HepG2 (cell line): Measurements from ENCODE around the gene AGPAT3. TPM values are rescaled to one million over a fixed set of nuclear protein-coding genes. Genes with fewer than 3 reads are reported as not detected.
A peak's percentile ranks its signal among the peaks of the same experiment; 100 is the strongest.

Source experiments
- ATF2 ChIP-seq: sonication (generic); formaldehyde crosslinking; IDR thresholded peaks from 2 replicates; pipeline ENCODE4 v1.4.0; 2020; ENCODE audit warnings: missing genetic modification reagents
- FLYWCH1 ChIP-seq: sonication (generic); formaldehyde crosslinking; IDR thresholded peaks from 2 replicates; pipeline ENCODE4 v1.8.1; 2023; ENCODE audit warnings: mild to moderate bottlenecking, missing genetic modification reagents
- FOXK1 ChIP-seq: sonication (generic); formaldehyde crosslinking; IDR thresholded peaks from 2 replicates; pipeline ENCODE4 v1.4.0; 2020; ENCODE audit warnings: low read depth, missing genetic modification reagents, borderline replicate concordance
- HIVEP1 ChIP-seq: sonication (generic); formaldehyde crosslinking; IDR thresholded peaks from 2 replicates; pipeline ENCODE4 v1.4.0; 2020; ENCODE audit warnings: mild to moderate bottlenecking, missing genetic modification reagents
- MLXIP ChIP-seq: sonication (generic); formaldehyde crosslinking; IDR thresholded peaks from 2 replicates; pipeline ENCODE4 v1.9.0; 2021; ENCODE audit warnings: missing genetic modification reagents, borderline replicate concordance
- POGZ ChIP-seq: sonication (generic); formaldehyde crosslinking; IDR thresholded peaks from 2 replicates; pipeline ENCODE4 v1.4.0; 2020; ENCODE audit warnings: mild to moderate bottlenecking, missing genetic modification reagents
- POLR2AphosphoS2 ChIP-seq: IDR thresholded peaks from 2 replicates; pipeline ENCODE4 v1.6.1; 2011; ENCODE audit warnings: low read depth, low read length, improper control_type of control experiment
- ZHX2 ChIP-seq, 2 experiments: sonication (generic) in 1 of 2; formaldehyde crosslinking in 1 of 2; IDR thresholded peaks; 2 replicates each; pipeline versions ENCODE4 v1.6.1 to v1.9.0; 2014 to 2022; ENCODE audit warnings: antibody characterized with exemption in 1 of 2, borderline replicate concordance in 1 of 2, inconsistent platforms in 1 of 2, low read depth in 1 of 2, missing genetic modification reagents in 1 of 2
- ZNF18 ChIP-seq: sonication (generic); formaldehyde crosslinking; IDR thresholded peaks from 2 replicates; pipeline ENCODE4 v1.8.0; 2022; ENCODE audit warnings: mild to moderate bottlenecking, missing genetic modification reagents; ENCODE audit not compliant: insufficient replicate concordance
- ZNF33B ChIP-seq: sonication (generic); formaldehyde crosslinking; IDR thresholded peaks from 2 replicates; pipeline ENCODE4 v1.5.1; 2020; ENCODE audit warnings: mild to moderate bottlenecking, missing genetic modification reagents
- ZNF891 ChIP-seq: sonication (generic); formaldehyde crosslinking; IDR thresholded peaks from 2 replicates; pipeline ENCODE4 v1.5.0; 2020; ENCODE audit warnings: mild to moderate bottlenecking, missing genetic modification reagents
- polyA plus RNA-seq, 8 experiments: library from polyadenylated mRNA; depleted of rRNA in 3 of 8; stranded (reverse) in 7 of 8; unstranded in 1 of 8; fragments of >200 nt; fragmentation: Illumina TruSeq in 4 of 8; extraction: Trizol in 4 of 8; gene quantifications; 2 replicates each; pipeline versions ENCODE4 v1.2.1 to v1.2.3, GENCODE V29; 2011 to 2016; ENCODE audit warnings: low read depth in 4 of 8, missing spikeins in 1 of 8, mixed read lengths in 1 of 8; ENCODE audit not compliant: insufficient read depth in 1 of 8
- total RNA-seq, 5 experiments: library from RNA; depleted of rRNA; stranded (reverse); fragments of >200 nt; fragmentation: Illumina TruSeq; extraction: Trizol; gene quantifications; 2 replicates each; pipeline ENCODE4 v1.2.3, GENCODE V29; 2016; ENCODE audit warnings: low read depth in 1 of 5
- TF ChIP-seq, protein P1 (sequence below): IDR thresholded peaks from 2 replicates; pipeline ENCODE4 v1.6.1; 2012; ENCODE audit warnings: low read depth, low read length, improper control_type of control experiment

The AGPAT3 gene
- total and polyA plus RNA-seq, 2 of the 13 experiments (the other 11 are each of a cell fraction or from before 2014, with no cell fraction given), result 32.2 to 54.4 TPM

DNA sequence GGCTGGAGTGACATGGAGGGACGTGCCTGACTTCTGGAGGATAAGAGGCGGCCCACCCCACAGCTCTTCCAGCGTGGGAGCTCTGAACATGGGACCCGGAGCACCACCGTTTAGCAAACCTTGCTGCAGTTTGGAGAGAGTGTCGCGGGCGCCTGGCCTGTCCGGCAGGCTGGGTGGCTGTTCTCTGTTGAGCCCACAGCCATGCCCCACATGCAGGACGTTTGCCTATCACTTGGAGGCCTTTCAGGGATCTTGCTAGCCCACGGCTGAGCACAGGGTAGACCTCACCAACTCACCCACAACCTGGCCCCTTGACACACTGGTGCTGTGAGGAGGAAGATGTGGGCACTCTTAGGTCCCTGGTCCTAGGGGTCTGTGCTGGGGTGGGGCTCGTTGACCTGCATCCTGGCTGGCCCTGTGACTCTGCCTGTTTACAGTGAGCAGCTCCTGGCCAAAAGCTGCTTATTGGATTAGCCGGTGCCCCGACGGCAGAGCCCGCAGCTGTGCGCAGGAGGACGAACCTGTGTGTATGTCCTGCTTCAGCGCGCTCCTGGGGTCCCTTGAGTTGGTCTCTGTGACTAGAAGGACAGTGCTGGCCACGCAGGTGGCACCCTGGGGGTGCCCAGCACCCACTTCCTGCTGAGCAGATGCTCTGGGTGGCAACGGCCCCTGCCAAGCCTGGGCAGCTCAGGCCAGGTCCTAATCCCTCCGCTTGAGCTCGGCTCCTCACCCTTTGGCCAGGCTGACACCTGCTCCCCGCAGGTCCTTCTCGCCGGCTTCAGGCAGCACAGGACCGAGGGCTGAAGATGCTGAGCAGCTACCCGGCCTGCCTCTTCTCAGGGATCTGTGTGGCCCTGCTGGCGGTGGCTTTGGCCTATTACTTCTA, 74.7 kb downstream of the AGPAT3 start (continued):
- TF ChIP-seq ZNF18 (CRISPR knock-in tag) (no peak), FLYWCH1 (CRISPR knock-in tag) (no peak), ATF2 (CRISPR knock-in tag) (no peak), ZHX2 (IDR thresholded peaks at IDR 0.05; ENCODE audit: low read depth) (0 out of 2 replicates have a peak, but pooled peaks have one; percentile 8), ZHX2 (CRISPR knock-in tag; IDR thresholded peaks at IDR 0.05; ENCODE audit: borderline replicate concordance) (no peak), POGZ (CRISPR knock-in tag) (no peak; the same call in 1 of the 2 replicates), POLR2AphosphoS2 (no peak), HIVEP1 (CRISPR knock-in tag) (peak; percentile 5; the same call in 1 of the 2 replicates), ZNF891 (CRISPR knock-in tag) (no peak), ZNF33B (CRISPR knock-in tag) (no peak), MLXIP (0 out of 2 replicates have a peak, but pooled peaks have one; percentile 1), FOXK1 (CRISPR knock-in tag) (no peak)
- TF ChIP-seq, protein P1, sequence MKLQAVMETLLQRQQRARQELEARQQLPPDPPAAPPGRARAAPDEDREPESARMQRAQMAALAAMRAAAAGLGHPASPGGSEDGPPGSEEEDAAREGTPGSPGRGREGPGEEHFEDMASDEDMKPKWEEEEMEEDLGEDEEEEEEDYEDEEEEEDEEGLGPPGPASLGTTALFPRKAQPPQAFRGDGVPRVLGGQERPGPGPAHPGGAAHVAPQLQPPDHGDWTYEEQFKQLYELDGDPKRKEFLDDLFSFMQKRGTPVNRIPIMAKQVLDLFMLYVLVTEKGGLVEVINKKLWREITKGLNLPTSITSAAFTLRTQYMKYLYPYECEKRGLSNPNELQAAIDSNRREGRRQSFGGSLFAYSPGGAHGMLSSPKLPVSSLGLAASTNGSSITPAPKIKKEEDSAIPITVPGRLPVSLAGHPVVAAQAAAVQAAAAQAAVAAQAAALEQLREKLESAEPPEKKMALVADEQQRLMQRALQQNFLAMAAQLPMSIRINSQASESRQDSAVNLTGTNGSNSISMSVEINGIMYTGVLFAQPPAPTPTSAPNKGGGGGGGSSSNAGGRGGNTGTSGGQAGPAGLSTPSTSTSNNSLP, result no peak
